ENCODE results near the gene SLC44A1. TPM values are rescaled to one million over a fixed set of nuclear protein-coding genes. Genes with fewer than 3 reads are reported as not detected.

SLC44A1 gene
- total RNA-seq, 1 donor: 47.8 TPM

- no peak for DNase-seq (ENCODE audit: insufficient read length, low spot score, missing footprints)
- Histone ChIP-seq H3K4me2 (ENCODE audit: insufficient read depth, low read length) (no peak overlapping the region), H3K79me2 (ENCODE audit: insufficient read depth, low read length) (no peaks in the 10 kb centered on the region)
Measured at GRCh38 chr9:105436783-105437182, 192.3 kb downstream of the SLC44A1 start.

DNA sequence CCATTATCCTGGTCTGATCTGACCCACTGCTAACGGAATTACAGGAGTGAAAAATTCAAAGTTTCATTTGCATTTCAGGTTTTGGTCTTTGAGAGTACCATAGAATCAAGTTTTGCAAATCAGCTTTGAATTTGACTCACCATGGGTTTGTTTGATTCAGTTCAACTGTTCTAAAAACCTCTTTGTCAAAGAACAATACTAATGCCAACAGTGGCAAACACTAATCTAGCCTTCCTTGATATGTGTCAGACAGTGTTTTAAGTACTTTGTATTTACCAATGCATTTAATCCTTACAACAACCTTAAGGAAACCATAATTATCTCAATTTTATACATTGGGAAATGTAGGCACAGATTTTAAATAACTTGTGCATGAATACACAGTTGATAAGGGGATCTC lies 193.3 kb downstream of the SLC44A1 start:
- no peaks in the 10 kb centered on the region for H3K36me3 ChIP-seq (ENCODE audit: insufficient read depth, low read length)
- H3K27me3 ChIP-seq (ENCODE audit: insufficient read depth, low read length): no peaks in the 10 kb centered on the region
- H3K4me1 ChIP-seq (ENCODE audit: insufficient read depth, low read length): peaks cover 8% of the 10 kb centered on the region
- H3K4me2 ChIP-seq (ENCODE audit: insufficient read depth, low read length): no peak overlapping the region
- no peak overlapping the region for H2AFZ ChIP-seq (ENCODE audit: low read length)
- no peaks in the 10 kb centered on the region for H4K20me1 ChIP-seq (ENCODE audit: insufficient read depth, low read length)
- no peaks in the 10 kb centered on the region for H3K79me2 ChIP-seq (ENCODE audit: insufficient read depth, low read length)
- no peak overlapping the region for H3K27ac ChIP-seq (ENCODE audit: low read depth, low read length)
- TF ChIP-seq, protein P1, sequence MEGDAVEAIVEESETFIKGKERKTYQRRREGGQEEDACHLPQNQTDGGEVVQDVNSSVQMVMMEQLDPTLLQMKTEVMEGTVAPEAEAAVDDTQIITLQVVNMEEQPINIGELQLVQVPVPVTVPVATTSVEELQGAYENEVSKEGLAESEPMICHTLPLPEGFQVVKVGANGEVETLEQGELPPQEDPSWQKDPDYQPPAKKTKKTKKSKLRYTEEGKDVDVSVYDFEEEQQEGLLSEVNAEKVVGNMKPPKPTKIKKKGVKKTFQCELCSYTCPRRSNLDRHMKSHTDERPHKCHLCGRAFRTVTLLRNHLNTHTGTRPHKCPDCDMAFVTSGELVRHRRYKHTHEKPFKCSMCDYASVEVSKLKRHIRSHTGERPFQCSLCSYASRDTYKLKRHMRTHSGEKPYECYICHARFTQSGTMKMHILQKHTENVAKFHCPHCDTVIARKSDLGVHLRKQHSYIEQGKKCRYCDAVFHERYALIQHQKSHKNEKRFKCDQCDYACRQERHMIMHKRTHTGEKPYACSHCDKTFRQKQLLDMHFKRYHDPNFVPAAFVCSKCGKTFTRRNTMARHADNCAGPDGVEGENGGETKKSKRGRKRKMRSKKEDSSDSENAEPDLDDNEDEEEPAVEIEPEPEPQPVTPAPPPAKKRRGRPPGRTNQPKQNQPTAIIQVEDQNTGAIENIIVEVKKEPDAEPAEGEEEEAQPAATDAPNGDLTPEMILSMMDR (IDR thresholded peaks at IDR 0.05; ENCODE audit: extremely low read depth, low read depth, low read length): no peak
- no peak overlapping the region for H3K4me3 ChIP-seq (ENCODE audit: insufficient read depth, low read length)
- H3K9me3 ChIP-seq (ENCODE audit: low read depth, low read length): no peaks in the 10 kb centered on the region
- no peak for DNase-seq (ENCODE audit: insufficient read length, low spot score, missing footprints)

More at GRCh38 chr9:105436783-105437182, 192.3 kb downstream of the SLC44A1 start:
- Histone ChIP-seq H3K9me3 (ENCODE audit: low read depth, low read length) (no peaks in the 10 kb centered on the region), H4K20me1 (ENCODE audit: insufficient read depth, low read length) (no peaks in the 10 kb centered on the region), H2AFZ (ENCODE audit: low read length) (no peak overlapping the region), H3K27me3 (ENCODE audit: insufficient read depth, low read length) (no peaks in the 10 kb centered on the region), H3K4me1 (ENCODE audit: insufficient read depth, low read length) (peaks cover 8% of the 10 kb centered on the region), H3K36me3 (ENCODE audit: insufficient read depth, low read length) (no peaks in the 10 kb centered on the region), H3K4me3 (ENCODE audit: insufficient read depth, low read length) (no peak overlapping the region), H3K27ac (ENCODE audit: low read depth, low read length) (no peak overlapping the region)
- TF ChIP-seq, protein P1 (IDR thresholded peaks at IDR 0.05; ENCODE audit: extremely low read depth, low read depth, low read length): no peak

- H3K4me3 ChIP-seq (ENCODE audit: insufficient read depth, low read length): no peak overlapping the region
- no peak overlapping the region for H3K4me2 ChIP-seq (ENCODE audit: insufficient read depth, low read length)
Measured at GRCh38 chr9:105438141-105438806, 193.8 kb downstream of the SLC44A1 start.

DNA sequence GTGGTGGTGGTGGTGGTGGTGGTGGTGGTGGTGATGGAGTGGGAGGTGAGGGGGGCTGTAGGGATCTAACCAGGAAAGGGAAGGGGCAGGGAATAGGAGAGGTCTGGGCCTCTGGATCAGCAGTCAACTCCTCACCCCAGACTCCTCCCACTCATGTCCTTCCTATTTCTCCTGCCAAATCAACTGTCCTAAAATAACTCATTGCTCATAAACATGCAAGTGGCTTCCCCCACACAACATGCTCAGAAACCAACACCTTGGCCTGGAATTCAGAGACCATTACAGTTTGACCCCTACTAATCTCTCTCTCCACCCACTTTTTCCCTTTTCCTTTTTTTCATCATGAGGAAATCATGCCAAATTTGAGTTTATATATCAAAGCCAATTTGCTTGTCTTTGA lies 195.0 kb downstream of the SLC44A1 start:
- H3K9me3 ChIP-seq (ENCODE audit: low read depth, low read length): no peaks in the 10 kb centered on the region
- TF ChIP-seq, protein P1 (IDR thresholded peaks at IDR 0.05; ENCODE audit: extremely low read depth, low read depth, low read length): no peak
- no peak overlapping the region for H3K4me3 ChIP-seq (ENCODE audit: insufficient read depth, low read length)
- no peaks in the 10 kb centered on the region for H3K79me2 ChIP-seq (ENCODE audit: insufficient read depth, low read length)
- no peaks in the 10 kb centered on the region for H3K27me3 ChIP-seq (ENCODE audit: insufficient read depth, low read length)
- no peak overlapping the region for H2AFZ ChIP-seq (ENCODE audit: low read length)
- no peak for DNase-seq (ENCODE audit: insufficient read length, low spot score, missing footprints)
- H3K36me3 ChIP-seq (ENCODE audit: insufficient read depth, low read length): no peaks in the 10 kb centered on the region
- peaks cover 8% of the 10 kb centered on the region for H3K4me1 ChIP-seq (ENCODE audit: insufficient read depth, low read length)
- H4K20me1 ChIP-seq (ENCODE audit: insufficient read depth, low read length): no peaks in the 10 kb centered on the region
- H3K27ac ChIP-seq (ENCODE audit: low read depth, low read length): no peak overlapping the region
- no peak overlapping the region for H3K4me2 ChIP-seq (ENCODE audit: insufficient read depth, low read length)

More at GRCh38 chr9:105438141-105438806, 193.8 kb downstream of the SLC44A1 start:
- Histone ChIP-seq H3K79me2 (ENCODE audit: insufficient read depth, low read length) (no peaks in the 10 kb centered on the region), H3K9me3 (ENCODE audit: low read depth, low read length) (no peaks in the 10 kb centered on the region), H3K27me3 (ENCODE audit: insufficient read depth, low read length) (no peaks in the 10 kb centered on the region), H3K4me1 (ENCODE audit: insufficient read depth, low read length) (peaks cover 8% of the 10 kb centered on the region), H3K36me3 (ENCODE audit: insufficient read depth, low read length) (no peaks in the 10 kb centered on the region), H3K27ac (ENCODE audit: low read depth, low read length) (no peak overlapping the region), H2AFZ (ENCODE audit: low read length) (peak overlapping the region; percentile 15), H4K20me1 (ENCODE audit: insufficient read depth, low read length) (no peaks in the 10 kb centered on the region)
- no peak for DNase-seq (ENCODE audit: insufficient read length, low spot score, missing footprints)
- TF ChIP-seq, protein P1 (IDR thresholded peaks at IDR 0.05; ENCODE audit: extremely low read depth, low read depth, low read length): no peak
